CD14-positive monocyte (primary cell): ENCODE results near the gene ATAD2B. TPM values are rescaled to one million over a fixed set of nuclear protein-coding genes. Genes with fewer than 3 reads are reported as not detected.

Experiments used
- DNase-seq, 3 donors: peaks; one replicate each; pipeline ENCODE4 v3.0.0-alpha.2; 2011 to 2022
- H2AFZ ChIP-seq: 2 replicates; pipeline ENCODE4 v1.6.0; 2012; ENCODE audit warnings: mild to moderate bottlenecking, low read depth, low read length, inconsistent platforms; ENCODE audit not compliant: insufficient read depth, poor library complexity, severe bottlenecking
- H3K27ac ChIP-seq, 2 donors: 1 replicate in 1 of 2; 2 replicates in 1 of 2; pipeline ENCODE4 v1.5.1; 2012 to 2013; ENCODE audit warnings: low read length in 2 of 2, control low read depth in 1 of 2, inconsistent platforms in 1 of 2, low read depth in 1 of 2, mild to moderate bottlenecking in 1 of 2
- H3K27me3 ChIP-seq, 2 donors: one replicate each; pipeline versions ENCODE4 v1.6.0 to v1.6.1; 2011 to 2013; ENCODE audit warnings: low read length in 2 of 2; ENCODE audit not compliant: control insufficient read depth in 2 of 2, insufficient read depth in 2 of 2
- H3K36me3 ChIP-seq, 2 donors: replicated peaks in 1 of 2; 1 replicate in 1 of 2; 2 replicates in 1 of 2; pipeline versions ENCODE4 v1.5.1 to v1.6.1; 2012 to 2013; ENCODE audit warnings: low read length in 2 of 2, control low read depth in 1 of 2, inconsistent platforms in 1 of 2, mild to moderate bottlenecking in 1 of 2; ENCODE audit not compliant: insufficient read depth in 2 of 2, control insufficient read depth in 1 of 2
- H3K4me1 ChIP-seq, 2 donors: 1 replicate in 1 of 2; 2 replicates in 1 of 2; pipeline versions ENCODE4 v1.5.1 to v1.6.1; 2012 to 2013; ENCODE audit warnings: low read length in 2 of 2, control low read depth in 1 of 2, inconsistent platforms in 1 of 2, mild to moderate bottlenecking in 1 of 2, moderate library complexity in 1 of 2; ENCODE audit not compliant: insufficient read depth in 2 of 2, control insufficient read depth in 1 of 2
- H3K4me2 ChIP-seq: replicated peaks from 2 replicates; pipeline ENCODE3; 2012; ENCODE audit warnings: low read length, moderate library complexity, mild to moderate bottlenecking; ENCODE audit not compliant: poor library complexity, severe bottlenecking; ENCODE audit errors: extremely low read depth
- H3K4me3 ChIP-seq, 3 experiments: fragments of 200-600 bp in 1 of 3; sonication (generic) in 1 of 3; replicated peaks in 1 of 3; 1 replicate in 2 of 3; 2 replicates in 1 of 3; pipeline ENCODE4 v1.5.1; 2011 to 2013; ENCODE audit warnings: low read length in 3 of 3, mild to moderate bottlenecking in 3 of 3, control low read depth in 2 of 3, low read depth in 2 of 3, inconsistent platforms in 1 of 3, moderate library complexity in 1 of 3
- H3K79me2 ChIP-seq: 2 replicates; pipeline ENCODE4 v1.6.0; 2012; ENCODE audit warnings: mild to moderate bottlenecking, control low read depth, inconsistent platforms, low read length, moderate library complexity; ENCODE audit not compliant: insufficient read depth
- H3K9ac ChIP-seq: 2 replicates; pipeline ENCODE4 v1.6.0; 2017; ENCODE audit warnings: low read length, mild to moderate bottlenecking; ENCODE audit not compliant: insufficient read depth, poor library complexity, severe bottlenecking
- H3K9me3 ChIP-seq, 2 donors: replicated peaks in 1 of 2; 1 replicate in 1 of 2; 2 replicates in 1 of 2; pipeline versions ENCODE4 v1.5.1 to v1.6.1; 2012 to 2013; ENCODE audit warnings: low read length in 2 of 2, control low read depth in 1 of 2; ENCODE audit not compliant: control insufficient read depth in 1 of 2, insufficient read depth in 1 of 2
- H4K20me1 ChIP-seq: 2 replicates; pipeline ENCODE4 v1.6.0; 2012; ENCODE audit warnings: mild to moderate bottlenecking, low read length, control low read depth, moderate library complexity; ENCODE audit not compliant: insufficient read depth
- H3K27ac Mint-ChIP-seq, 7 donors: one replicate each; pipeline ENCODE4 v1.8.0; 2020; ENCODE audit warnings: mild to moderate bottlenecking in 7 of 7, mixed read lengths in 7 of 7, moderate library complexity in 6 of 7, inconsistent platforms in 2 of 7
- H3K27me3 Mint-ChIP-seq, 3 donors: one replicate each; pipeline ENCODE4 v1.8.0; 2021 to 2022; ENCODE audit warnings: low read depth in 3 of 3, mild to moderate bottlenecking in 3 of 3, mixed read lengths in 3 of 3, moderate library complexity in 3 of 3, inconsistent platforms in 1 of 3
- H3K36me3 Mint-ChIP-seq, 2 donors: one replicate each; pipeline ENCODE4 v1.8.0; 2020; ENCODE audit warnings: mixed read lengths in 2 of 2, inconsistent platforms in 1 of 2, mild to moderate bottlenecking in 1 of 2
- H3K4me1 Mint-ChIP-seq: one replicate; pipeline ENCODE4 v1.8.0; 2020; ENCODE audit warnings: mild to moderate bottlenecking, mixed read lengths
- H3K4me3 Mint-ChIP-seq, 2 donors: one replicate each; pipeline ENCODE4 v1.8.0; 2020; ENCODE audit warnings: mild to moderate bottlenecking in 2 of 2, mixed read lengths in 2 of 2, moderate library complexity in 1 of 2
- H3K9me3 Mint-ChIP-seq, 7 donors: one replicate each; pipeline ENCODE4 v1.8.0; 2020 to 2022; ENCODE audit warnings: mixed read lengths in 7 of 7, mild to moderate bottlenecking in 6 of 7, moderate library complexity in 6 of 7, inconsistent platforms in 2 of 7
- WGBS: methylation state at CpG from one replicate; pipeline ENCODE4 v1.1.5; 2013; ENCODE audit warnings: missing lambda C conversion rate; ENCODE audit not compliant: insufficient coverage; 5-methylcytosine and 5-hydroxymethylcytosine counted together
- intact Hi-C, 2 donors: fragments of 100-400 bp; cut with micrococcal nuclease; formaldehyde crosslinking; loops; one replicate each; pipeline versions ENCODE4 v1.15.0 to v1.15.1; 2023
- polyA plus RNA-seq, 3 donors: library from polyadenylated mRNA; depleted of rRNA in 1 of 3; unstranded in 2 of 3; stranded (reverse) in 1 of 3; fragments of 300-500 nt in 2 of 3; fragments of >200 nt in 1 of 3; fragmentation: Illumina TruSeq in 2 of 3; gene quantifications; 1 replicate in 2 of 3; 2 replicates in 1 of 3; pipeline ENCODE4 v1.2.3, GENCODE V29; 2012 to 2021
- TF ChIP-seq, protein P1 (sequence below): fragments of 200-600 bp; IDR thresholded peaks from one replicate; pipeline ENCODE4 v1.8.0; 2022; ENCODE audit warnings: antibody characterized with exemption, mild to moderate bottlenecking

Gene ATAD2B
- polyA plus RNA-seq, 3 donors, result 4.9 to 12.1 (median 7.2) TPM

DNA sequence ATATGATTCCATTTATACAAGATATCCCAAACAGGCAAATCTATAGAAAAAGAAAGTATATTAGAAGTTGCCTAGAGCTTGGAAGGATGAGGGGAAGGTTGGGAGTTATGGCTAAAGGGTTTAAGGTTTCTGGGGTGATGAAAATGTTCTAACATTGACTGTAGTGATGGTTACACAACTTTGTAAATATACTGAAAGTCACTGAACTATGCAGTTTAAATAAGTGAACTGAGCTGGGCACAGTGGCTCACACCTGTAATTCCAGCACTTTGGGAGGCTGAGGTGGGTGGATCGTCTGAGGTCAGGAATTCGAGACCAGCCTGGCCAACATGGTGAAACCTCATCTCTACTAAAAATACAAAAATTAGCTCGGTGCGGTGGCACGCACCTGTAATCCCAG, 91.5 kb downstream of the ATAD2B start:
- peaks cover 30 to 81% of the 10 kb centered on the region in 2 donors for H3K36me3 ChIP-seq
- TF ChIP-seq, protein P1, sequence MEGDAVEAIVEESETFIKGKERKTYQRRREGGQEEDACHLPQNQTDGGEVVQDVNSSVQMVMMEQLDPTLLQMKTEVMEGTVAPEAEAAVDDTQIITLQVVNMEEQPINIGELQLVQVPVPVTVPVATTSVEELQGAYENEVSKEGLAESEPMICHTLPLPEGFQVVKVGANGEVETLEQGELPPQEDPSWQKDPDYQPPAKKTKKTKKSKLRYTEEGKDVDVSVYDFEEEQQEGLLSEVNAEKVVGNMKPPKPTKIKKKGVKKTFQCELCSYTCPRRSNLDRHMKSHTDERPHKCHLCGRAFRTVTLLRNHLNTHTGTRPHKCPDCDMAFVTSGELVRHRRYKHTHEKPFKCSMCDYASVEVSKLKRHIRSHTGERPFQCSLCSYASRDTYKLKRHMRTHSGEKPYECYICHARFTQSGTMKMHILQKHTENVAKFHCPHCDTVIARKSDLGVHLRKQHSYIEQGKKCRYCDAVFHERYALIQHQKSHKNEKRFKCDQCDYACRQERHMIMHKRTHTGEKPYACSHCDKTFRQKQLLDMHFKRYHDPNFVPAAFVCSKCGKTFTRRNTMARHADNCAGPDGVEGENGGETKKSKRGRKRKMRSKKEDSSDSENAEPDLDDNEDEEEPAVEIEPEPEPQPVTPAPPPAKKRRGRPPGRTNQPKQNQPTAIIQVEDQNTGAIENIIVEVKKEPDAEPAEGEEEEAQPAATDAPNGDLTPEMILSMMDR, result no peak
- peaks cover 1% of the 10 kb centered on the region for H3K79me2 ChIP-seq
- no peak overlapping the region for H3K27ac ChIP-seq
- no CpG with 5 or more reads among the region's 5 CpGs for WGBS
- no peak for DNase-seq
- H3K4me3 ChIP-seq, result no peak overlapping the region
- H3K27ac Mint-ChIP-seq, result no peak overlapping the region
- peaks cover 7% of the 10 kb centered on the region for H4K20me1 ChIP-seq
- H3K9me3 ChIP-seq, result peaks cover 0 to 5% of the 10 kb centered on the region in 2 donors
- H3K9ac ChIP-seq, result no peak overlapping the region
- H3K9me3 Mint-ChIP-seq, result no peaks in the 10 kb centered on the region
- no peak overlapping the region for H2AFZ ChIP-seq
- no peak overlapping the region for H3K4me3 Mint-ChIP-seq
- intact Hi-C loops, result no loop called here
- no peaks in the 10 kb centered on the region for H3K27me3 Mint-ChIP-seq
- H3K36me3 Mint-ChIP-seq, result peaks cover 42 to 58% of the 10 kb centered on the region in 2 donors
- H3K4me2 ChIP-seq, result no peak overlapping the region
- H3K4me1 ChIP-seq, result no peaks in the 10 kb centered on the region
- H3K4me1 Mint-ChIP-seq, result no peaks in the 10 kb centered on the region
- no peaks in the 10 kb centered on the region for H3K27me3 ChIP-seq

DNA sequence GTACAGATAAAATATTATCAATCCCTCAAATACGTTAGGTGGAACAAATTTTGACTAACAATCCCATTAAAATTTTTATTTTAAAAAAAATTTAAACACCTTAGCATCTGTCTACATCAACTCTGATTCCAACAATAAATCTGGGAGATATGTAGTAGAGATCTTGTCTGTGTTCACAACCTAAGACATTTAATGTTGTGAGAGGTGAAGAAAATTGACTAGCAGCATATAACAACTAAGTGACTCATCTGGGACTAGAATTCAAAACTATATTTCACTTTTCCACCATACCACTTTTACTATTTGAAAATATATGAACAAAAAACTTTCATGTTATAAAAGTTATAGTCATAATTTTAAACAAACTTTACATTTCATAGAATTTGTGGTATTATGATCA, 97.9 kb downstream of the ATAD2B start:
- DNase-seq, result no peak
- no peak overlapping the region for H3K4me3 Mint-ChIP-seq
- no peaks in the 10 kb centered on the region for H3K9me3 ChIP-seq
- intact Hi-C loops, result loop anchor here (5.0 kb wide), 1 partner anchor 253 kb away; the partner anchor contains the start of gene TP53I3 (in 2 of the 2)
- TF ChIP-seq, protein P1, result no peak
- peaks cover 3 to 8% of the 10 kb centered on the region in 2 donors for H3K4me1 ChIP-seq
- no peak overlapping the region for H3K4me3 ChIP-seq
- H3K9me3 Mint-ChIP-seq, result no peaks in the 10 kb centered on the region
- H3K4me1 Mint-ChIP-seq, result peaks cover 14% of the 10 kb centered on the region
- no peaks in the 10 kb centered on the region for H3K27me3 Mint-ChIP-seq
- no peak overlapping the region for H3K9ac ChIP-seq
- H3K79me2 ChIP-seq, result peaks cover 2% of the 10 kb centered on the region
- H3K27me3 ChIP-seq, result no peaks in the 10 kb centered on the region
- H3K27ac Mint-ChIP-seq, result no peak overlapping the region
- H3K36me3 Mint-ChIP-seq, result peaks cover 40 to 47% of the 10 kb centered on the region in 2 donors
- H3K4me2 ChIP-seq, result no peak overlapping the region
- no peak overlapping the region for H3K27ac ChIP-seq
- H3K36me3 ChIP-seq, result peaks cover 23 to 67% of the 10 kb centered on the region in 2 donors
- WGBS, result no CpG with 5 or more reads among the region's 1 CpG
- H2AFZ ChIP-seq, result no peak overlapping the region
- peaks cover 27% of the 10 kb centered on the region for H4K20me1 ChIP-seq
